Airway epithelial cell (primary cell): Measurements from ENCODE around the gene CD99L2. TPM values are rescaled to one million over a fixed set of nuclear protein-coding genes. Genes with fewer than 3 reads are reported as not detected.

Experiments used
- total RNA-seq: library from RNA; depleted of rRNA; stranded (reverse); fragments of >200 nt; gene quantifications from 2 replicates; pipeline ENCODE4 v1.2.3, GENCODE V29; 2015

CD99L2 gene, protein sequence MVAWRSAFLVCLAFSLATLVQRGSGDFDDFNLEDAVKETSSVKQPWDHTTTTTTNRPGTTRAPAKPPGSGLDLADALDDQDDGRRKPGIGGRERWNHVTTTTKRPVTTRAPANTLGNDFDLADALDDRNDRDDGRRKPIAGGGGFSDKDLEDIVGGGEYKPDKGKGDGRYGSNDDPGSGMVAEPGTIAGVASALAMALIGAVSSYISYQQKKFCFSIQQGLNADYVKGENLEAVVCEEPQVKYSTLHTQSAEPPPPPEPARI
- 24.6 and 32.8 TPM in 2 replicates for total RNA-seq

GRCh38 chrX:150898343-150899190, at the start of gene CD99L2:
TSS of gene CD99L2 (minus strand) at chrX:150898668. CDS start at chrX:150898588, 80 bp downstream.

Other genes with a start within 250 kb of the CD99L2 start
- gene MTMR1, start 205.3 kb downstream of the CD99L2 start, total RNA-seq = 17.7 and 23.0 TPM in 2 replicates
- 75.5 and 172 TPM in 2 replicates for gene HMGB3, start 84.7 kb upstream of the CD99L2 start, total RNA-seq